Fibroblast of upper back skin (primary cell): Measurements from ENCODE around the gene BCS1L.
A peak's percentile ranks its signal among the peaks of the same experiment; 100 is the strongest.

ENCODE experiments used
- DNase-seq: peaks from one replicate; pipeline ENCODE4 v3.0.0-alpha.2; 2013

BCS1L gene, protein sequence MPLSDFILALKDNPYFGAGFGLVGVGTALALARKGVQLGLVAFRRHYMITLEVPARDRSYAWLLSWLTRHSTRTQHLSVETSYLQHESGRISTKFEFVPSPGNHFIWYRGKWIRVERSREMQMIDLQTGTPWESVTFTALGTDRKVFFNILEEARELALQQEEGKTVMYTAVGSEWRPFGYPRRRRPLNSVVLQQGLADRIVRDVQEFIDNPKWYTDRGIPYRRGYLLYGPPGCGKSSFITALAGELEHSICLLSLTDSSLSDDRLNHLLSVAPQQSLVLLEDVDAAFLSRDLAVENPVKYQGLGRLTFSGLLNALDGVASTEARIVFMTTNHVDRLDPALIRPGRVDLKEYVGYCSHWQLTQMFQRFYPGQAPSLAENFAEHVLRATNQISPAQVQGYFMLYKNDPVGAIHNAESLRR

GRCh38 chr2:218659258-218659987 is at the start of gene BCS1L, which contains the start of gene ZNF142:
BCS1L (plus strand) TSS chr2:218659683; CDS start chr2:218660988, 1,305 bp downstream.
ZNF142 (minus strand) TSS chr2:218659623; CDS start chr2:218656429, 3,194 bp downstream.
- peak; percentile 85 for DNase-seq

GRCh38 chr2:218615868-218616315 is 43.6 kb upstream of the BCS1L start:
- no peak for DNase-seq

- DNase-seq = no peak
Measured at GRCh38 chr2:218618102-218618860, 41.2 kb upstream of the BCS1L start.

- no peak for DNase-seq
Measured at GRCh38 chr2:218621007-218621406, 38.5 kb upstream of the BCS1L start.

DNA sequence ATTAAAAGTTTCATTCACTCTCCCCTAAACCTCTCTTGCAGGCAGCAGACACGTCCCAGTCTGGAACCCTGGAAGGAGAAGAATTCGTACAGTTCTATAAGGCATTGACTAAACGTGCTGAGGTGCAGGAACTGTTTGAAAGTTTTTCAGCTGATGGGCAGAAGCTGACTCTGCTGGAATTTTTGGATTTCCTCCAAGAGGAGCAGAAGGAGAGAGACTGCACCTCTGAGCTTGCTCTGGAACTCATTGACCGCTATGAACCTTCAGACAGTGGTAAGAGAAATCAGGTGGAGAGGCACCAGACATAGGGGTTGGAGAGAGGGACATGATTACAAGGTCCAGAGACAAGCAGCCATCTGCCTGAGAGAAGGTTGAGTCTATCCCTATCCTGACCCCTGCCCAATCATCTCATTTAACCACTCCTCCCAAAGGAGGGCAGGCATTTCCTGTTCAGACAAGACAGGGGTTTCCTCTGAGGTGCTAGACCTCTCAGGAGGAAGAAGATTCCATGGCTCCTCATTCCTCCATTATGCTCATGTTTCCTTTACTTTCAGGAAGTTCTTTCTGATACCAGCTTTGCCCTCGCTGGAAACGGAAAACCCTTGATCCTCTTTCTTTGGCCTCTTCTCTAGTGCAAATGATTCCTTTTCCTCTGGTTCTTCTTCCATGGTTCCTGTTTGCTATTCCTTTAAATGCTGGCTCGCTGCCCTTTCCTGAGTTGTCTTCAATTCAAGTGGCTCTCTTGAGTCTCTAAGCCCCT is 36.7 kb upstream of the BCS1L start:
- peak; percentile 60 for DNase-seq

- no peak for DNase-seq
Measured at GRCh38 chr2:218623366-218623705, 36.1 kb upstream of the BCS1L start.

- DNase-seq = no peak
Measured at GRCh38 chr2:218626369-218626768, 33.1 kb upstream of the BCS1L start.

DNA sequence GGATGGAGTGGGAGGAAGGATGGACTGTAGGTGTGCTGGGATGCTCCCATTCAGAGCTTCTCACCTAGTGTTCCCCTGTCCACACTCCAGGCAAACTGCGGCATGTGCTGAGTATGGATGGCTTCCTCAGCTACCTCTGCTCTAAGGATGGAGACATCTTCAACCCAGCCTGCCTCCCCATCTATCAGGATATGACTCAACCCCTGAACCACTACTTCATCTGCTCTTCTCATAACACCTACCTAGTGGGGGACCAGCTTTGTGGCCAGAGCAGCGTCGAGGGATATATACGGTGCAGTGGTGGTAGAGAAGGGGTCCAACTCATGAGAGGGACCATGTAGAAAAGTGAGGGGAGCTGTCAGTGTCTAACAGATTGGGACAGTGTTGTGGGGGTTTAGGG is 31.5 kb upstream of the BCS1L start:
- DNase-seq = no peak

DNA sequence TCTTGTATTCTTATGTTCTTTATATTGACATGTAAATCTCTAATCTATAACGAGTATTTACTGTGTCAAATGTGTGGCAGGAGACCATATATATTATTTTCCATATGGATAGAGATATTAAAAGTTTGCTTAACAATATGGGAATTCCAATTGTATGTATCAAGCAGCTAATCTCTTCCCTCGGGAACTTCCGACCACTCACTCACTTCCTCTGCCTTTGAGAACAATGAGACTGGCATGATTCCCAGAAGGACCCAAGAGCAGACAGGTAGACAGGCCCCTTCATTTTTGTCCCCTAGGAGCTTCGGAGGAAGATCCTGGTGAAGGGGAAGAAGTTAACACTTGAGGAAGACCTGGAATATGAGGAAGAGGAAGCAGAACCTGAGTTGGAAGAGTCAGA is 27.6 kb upstream of the BCS1L start:
- DNase-seq = peak; percentile 63

- DNase-seq = no peak
Measured at GRCh38 chr2:218635719-218636118, 23.8 kb upstream of the BCS1L start.

DNA sequence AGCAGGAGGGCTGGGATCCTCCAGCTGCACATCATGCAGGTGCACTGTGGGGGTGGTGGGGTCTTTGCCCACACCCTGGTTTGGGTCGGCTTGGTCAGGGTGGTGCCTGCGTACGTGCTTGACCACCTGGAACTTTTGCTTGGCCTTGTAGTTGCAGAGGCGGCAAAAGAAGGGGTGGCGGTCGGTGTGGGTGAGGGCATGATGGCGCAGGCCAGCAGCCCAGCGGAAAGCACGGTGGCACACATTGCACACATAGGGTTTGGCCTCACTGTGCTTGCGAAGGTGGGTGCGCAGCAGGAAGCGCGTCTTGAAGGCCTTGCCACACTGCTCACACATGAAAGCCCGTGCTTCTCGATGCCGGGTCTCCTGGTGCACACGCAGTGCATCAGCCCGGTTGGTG is 21.1 kb upstream of the BCS1L start:
- DNase-seq = no peak

- DNase-seq = no peak
Measured at GRCh38 chr2:218642121-218642656, 17.3 kb upstream of the BCS1L start.

- no peak for DNase-seq
Measured at GRCh38 chr2:218642786-218643185, 16.7 kb upstream of the BCS1L start.

GRCh38 chr2:218643751-218644310 is 15.7 kb upstream of the BCS1L start:
- no peak for DNase-seq

DNA sequence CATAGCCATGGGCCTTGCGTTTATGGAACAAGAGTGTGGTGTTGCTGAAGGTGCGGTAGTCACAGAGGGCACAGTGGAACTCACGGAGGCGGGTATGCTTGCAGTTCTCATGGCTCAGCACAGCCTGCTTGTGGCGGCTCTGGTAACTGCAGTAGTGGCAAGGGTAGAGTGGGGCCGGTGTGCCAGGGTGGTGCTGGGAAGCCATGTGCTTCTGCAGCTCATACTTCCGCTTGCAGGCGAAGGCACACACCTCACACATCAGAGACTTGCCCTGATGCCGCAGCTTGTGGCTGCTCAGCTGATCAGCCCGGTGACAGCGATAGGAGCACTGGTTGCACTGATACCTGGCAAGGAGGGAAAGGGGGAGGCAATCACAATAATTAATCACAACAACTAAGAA is 14.8 kb upstream of the BCS1L start:
- no peak for DNase-seq

- DNase-seq = no peak
Measured at GRCh38 chr2:218645126-218645525, 14.4 kb upstream of the BCS1L start.

GRCh38 chr2:218648088-218648786 is 11.2 kb upstream of the BCS1L start:
- peak; percentile 55 for DNase-seq

- DNase-seq = no peak
Measured at GRCh38 chr2:218648787-218649100, 10.7 kb upstream of the BCS1L start.

DNA sequence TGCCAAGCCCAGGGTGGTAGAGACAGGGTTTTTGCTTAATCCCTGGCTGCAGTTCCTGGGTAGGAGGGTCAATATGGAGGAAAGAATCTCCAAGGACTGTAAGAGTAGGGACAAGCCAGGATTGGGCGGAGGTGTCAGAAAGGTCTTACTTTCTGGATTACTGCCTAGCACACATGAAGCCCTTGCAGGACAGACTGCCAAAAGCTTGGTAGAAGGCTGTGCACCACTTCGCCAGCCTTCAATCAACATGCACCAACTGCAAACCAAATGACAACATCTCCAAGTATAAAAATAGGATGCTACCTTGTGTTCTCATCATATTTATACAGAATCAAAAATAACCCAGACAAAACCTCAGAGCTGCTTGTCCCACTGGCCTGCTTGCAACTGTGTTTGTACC is 3.7 kb upstream of the BCS1L start:
- no peak for DNase-seq

- DNase-seq = peak; percentile 30
Measured at GRCh38 chr2:218658671-218659257, 719 bp upstream of the BCS1L start.

- DNase-seq = no peak
Measured at GRCh38 chr2:218659988-218660358, 490 bp downstream of the BCS1L start.
